BJ (cell line): ENCODE measurements around the gene FCGR2B. TPM values are rescaled to one million over a fixed set of nuclear protein-coding genes. Genes with fewer than 3 reads are reported as not detected.
"Not testable (repeated sequence)": the region's sequence is repeated elsewhere in the genome, so short reads cannot be mapped to it uniquely, and the experiment has no call there.

ENCODE experiments used
- CTCF ChIA-PET: fragments of 350-600 bp; formaldehyde crosslinking; extraction: SDS; loops from one replicate; lab custom pipeline; 2021; ENCODE audit warnings: antibody characterized with exemption, inconsistent platforms; lab: Yijun Ruan, JAX
- POLR2A ChIA-PET: fragments of 300-600 bp; sonication (Branson Sonifier 250); formaldehyde crosslinking; extraction: SDS; loops from one replicate; lab custom pipeline; 2021; ENCODE audit warnings: antibody characterized with exemption; lab: Charles Lee
- DNase-seq: peaks from one replicate; pipeline ENCODE4 v3.0.0-alpha.2; 2011; ENCODE audit warnings: low read depth
- H3K27me3 ChIP-seq: 2 replicates; pipeline ENCODE4 v1.6.0; 2011; ENCODE audit warnings: low read length; ENCODE audit not compliant: control insufficient read depth, insufficient read depth
- H3K36me3 ChIP-seq: 2 replicates; pipeline ENCODE4 v1.5.1; 2011; ENCODE audit warnings: low read length; ENCODE audit not compliant: control insufficient read depth, insufficient read depth
- H3K4me3 ChIP-seq: 2 replicates; pipeline ENCODE4 v1.5.1; 2011; ENCODE audit warnings: low read depth, mild to moderate bottlenecking, control low read depth, low read length
- polyA plus RNA-seq: library from polyadenylated mRNA; depleted of rRNA; stranded (reverse); fragments of >200 nt; gene quantifications from 2 replicates; pipeline ENCODE4 v1.2.3, GENCODE V29; 2011
- TF ChIP-seq, protein P1 (sequence below): IDR thresholded peaks from 2 replicates; pipeline ENCODE4 v1.5.1; 2011; ENCODE audit warnings: low read depth, mild to moderate bottlenecking, control low read depth, inconsistent platforms, low read length, moderate library complexity; ENCODE audit not compliant: insufficient read depth

The FCGR2B gene
- polyA plus RNA-seq, 1 experiment, result not detected

DNA sequence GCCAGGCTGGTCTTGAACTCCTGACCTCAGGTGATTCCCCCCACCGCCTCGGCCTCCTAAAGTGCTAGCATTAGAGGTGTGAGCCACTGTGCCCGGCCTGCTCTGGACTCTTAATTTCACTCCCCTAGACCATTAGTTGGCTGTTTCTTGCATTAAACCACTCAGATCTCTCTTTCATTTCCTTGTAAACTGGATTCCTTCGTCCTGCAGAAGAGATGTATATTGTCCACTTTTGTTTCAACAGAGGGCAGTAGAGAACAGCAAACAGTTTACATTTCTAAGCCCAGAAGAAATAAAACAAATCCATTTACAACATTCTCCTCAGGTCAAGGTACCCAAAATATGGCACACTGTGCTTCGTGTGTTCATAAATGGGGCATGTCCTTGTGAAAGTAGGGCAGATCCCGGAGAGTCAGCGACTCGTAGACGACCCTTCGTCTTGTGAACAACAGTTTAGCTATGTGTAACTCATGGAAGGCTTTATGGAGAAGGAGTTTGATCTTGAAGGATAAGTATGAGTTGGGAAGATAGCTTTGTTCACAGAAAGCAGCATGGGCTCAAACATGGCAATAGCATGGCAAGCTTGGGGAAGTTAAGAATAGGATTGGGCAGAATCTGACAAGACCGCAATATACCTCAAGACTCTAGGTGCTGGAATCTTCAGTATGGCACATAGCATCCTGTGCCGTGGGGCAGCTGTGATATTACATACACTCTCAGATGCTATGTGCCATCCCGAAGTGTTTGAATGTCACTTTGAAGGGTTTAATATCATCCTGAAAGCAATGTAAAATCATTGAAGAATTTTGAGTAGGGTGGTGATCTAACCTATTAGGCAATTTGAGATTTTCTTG lies 15.2 kb upstream of the FCGR2B start:
- H3K36me3 ChIP-seq, H3K27me3 ChIP-seq, H3K4me3 ChIP-seq, POLR2A ChIA-PET, DNase-seq: not testable (repeated sequence)
- CTCF ChIA-PET, result interaction anchor here (0.6 to 2.1 kb wide), 6 partner anchors 44 to 390 kb away, joined by 3 to 41 read pairs (median 4); partner anchors contain the start of gene DUSP12
- TF ChIP-seq, protein P1, sequence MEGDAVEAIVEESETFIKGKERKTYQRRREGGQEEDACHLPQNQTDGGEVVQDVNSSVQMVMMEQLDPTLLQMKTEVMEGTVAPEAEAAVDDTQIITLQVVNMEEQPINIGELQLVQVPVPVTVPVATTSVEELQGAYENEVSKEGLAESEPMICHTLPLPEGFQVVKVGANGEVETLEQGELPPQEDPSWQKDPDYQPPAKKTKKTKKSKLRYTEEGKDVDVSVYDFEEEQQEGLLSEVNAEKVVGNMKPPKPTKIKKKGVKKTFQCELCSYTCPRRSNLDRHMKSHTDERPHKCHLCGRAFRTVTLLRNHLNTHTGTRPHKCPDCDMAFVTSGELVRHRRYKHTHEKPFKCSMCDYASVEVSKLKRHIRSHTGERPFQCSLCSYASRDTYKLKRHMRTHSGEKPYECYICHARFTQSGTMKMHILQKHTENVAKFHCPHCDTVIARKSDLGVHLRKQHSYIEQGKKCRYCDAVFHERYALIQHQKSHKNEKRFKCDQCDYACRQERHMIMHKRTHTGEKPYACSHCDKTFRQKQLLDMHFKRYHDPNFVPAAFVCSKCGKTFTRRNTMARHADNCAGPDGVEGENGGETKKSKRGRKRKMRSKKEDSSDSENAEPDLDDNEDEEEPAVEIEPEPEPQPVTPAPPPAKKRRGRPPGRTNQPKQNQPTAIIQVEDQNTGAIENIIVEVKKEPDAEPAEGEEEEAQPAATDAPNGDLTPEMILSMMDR, result peak; percentile 48

DNA sequence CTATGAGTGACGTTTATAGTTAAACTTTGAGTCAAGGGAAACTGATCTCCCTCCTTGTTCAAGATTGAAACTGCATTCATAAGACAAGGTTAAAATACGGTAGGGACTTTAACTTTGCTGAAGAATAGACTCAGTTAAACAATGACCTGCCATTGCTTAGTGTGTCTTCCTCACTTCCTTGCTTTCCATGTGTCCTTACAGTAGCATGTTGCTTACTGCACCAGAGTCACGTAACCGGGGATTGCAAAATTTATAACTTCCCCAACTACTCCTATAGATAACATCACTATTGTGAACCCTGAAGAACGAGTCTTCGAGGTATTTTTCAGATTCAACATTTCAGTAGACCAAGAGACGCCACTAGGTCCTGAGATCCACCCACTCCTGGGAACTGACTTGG lies 9.4 kb upstream of the FCGR2B start:
- H3K36me3 ChIP-seq, H3K27me3 ChIP-seq, H3K4me3 ChIP-seq, DNase-seq, CTCF ChIA-PET, POLR2A ChIA-PET: not testable (repeated sequence)

DNA sequence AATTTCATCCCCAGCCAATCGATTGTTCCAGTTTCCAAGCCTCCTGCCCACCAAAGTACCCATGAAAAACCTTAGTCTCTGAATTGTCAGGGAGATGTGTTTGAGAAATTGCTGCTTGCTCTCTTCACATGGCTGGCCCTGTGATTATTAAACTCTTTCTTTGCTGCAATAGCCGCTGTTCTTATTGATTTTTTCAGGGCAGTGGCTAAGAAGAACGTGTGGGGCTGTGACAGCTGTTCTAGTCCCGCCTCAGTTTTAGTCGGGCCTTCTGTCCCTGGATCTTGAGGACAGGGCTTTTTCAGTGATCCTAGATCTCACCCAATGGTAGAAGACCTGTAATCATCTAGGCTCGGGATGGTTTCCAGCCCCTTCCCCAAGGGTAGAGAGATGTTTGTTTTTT lies 9.0 kb upstream of the FCGR2B start:
- H3K36me3 ChIP-seq, DNase-seq, POLR2A ChIA-PET, H3K4me3 ChIP-seq, H3K27me3 ChIP-seq, CTCF ChIA-PET: not testable (repeated sequence)

DNA sequence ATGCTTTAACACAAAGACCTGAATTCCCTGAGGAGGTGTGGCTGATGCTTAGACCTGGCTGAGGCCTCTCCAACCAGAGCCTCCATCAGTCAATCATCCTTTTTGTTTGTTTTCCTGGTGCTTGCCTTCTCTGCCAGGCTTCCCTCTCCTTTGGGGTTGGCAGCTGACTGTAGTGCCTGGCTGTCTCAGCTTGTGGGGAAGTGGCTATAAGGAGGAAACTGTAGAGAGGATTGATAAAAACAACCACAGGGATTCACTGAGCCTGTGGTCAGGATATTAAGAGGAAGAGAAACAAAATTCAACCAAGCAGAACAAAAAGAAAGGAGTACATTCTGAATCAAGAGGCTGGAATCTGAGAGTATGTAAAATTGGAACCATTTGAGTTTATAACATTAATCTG lies 4.4 kb upstream of the FCGR2B start:
- H3K4me3 ChIP-seq, H3K36me3 ChIP-seq, H3K27me3 ChIP-seq, POLR2A ChIA-PET, DNase-seq, CTCF ChIA-PET: not testable (repeated sequence)

DNA sequence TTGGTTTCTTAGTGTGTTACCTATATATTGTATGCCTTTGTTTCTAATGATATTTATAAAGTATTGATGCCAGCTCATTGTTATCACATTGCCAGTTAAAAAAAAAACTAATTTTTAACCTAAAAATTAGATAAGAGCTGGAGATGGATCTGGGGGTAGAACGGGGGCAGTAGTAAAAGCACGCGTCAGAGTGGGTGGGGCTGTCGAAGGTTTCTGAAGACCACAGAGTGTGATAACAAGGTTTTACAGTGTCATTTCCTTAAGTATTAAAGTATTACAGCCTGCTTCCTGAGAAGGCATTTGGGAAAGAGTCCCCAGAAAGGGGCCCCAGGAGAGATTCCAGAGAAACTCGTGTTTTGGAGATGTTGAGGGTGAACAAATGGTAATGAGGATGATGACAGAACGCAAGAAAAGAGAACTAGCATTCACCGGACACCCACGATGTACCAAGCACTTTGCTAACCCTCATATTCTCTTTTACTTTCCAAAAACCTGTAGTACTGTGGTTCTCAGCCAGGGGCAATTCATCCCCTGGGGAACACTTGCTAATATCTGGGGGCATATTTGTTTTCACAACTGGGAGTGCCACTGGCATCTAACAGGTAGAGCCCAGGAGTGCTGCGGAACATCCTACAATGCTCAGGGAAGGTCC lies 1.2 kb upstream of the FCGR2B start:
- H3K4me3 ChIP-seq, POLR2A ChIA-PET, DNase-seq, H3K27me3 ChIP-seq, CTCF ChIA-PET, H3K36me3 ChIP-seq: not testable (repeated sequence)

DNA sequence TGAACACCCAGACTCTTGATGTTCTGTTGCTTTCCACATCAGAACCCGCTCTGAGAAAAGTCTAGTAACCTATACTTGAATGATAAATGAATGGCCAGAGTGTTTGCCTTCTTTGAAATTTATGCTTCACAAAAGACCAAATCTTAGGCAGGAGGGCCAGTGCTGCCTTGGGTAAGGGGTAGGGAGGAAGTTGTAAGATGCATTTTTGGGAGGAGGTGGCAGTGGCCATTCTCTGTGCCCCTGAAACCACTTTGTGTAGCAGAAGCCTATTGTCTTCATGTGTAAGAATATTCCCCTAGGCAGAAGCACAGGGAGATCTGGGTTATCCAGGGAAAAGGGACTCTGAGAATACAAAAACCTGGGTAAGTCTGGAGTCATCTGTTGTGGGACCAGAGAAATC lies 626 bp downstream of the FCGR2B start:
- CTCF ChIA-PET, H3K36me3 ChIP-seq, POLR2A ChIA-PET, DNase-seq, H3K4me3 ChIP-seq, H3K27me3 ChIP-seq: not testable (repeated sequence)

DNA sequence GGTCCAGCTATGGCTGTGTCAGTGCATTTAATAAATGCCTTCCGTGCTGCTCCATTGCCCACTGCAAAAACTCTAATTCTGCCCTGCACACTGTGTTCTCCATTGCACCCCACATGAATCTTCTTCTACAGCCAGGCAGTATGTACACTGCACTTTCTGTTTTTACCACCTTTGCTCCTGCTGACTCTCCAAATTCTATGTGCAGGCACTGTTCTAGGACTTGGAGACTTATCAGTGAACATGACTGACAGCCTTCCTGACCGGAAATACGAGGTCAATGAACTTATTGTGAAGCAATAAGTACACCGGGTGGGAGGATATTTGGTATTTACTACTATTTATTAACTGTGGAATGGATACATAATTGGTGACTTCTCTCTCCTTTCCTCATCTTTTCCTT lies 1.7 kb downstream of the FCGR2B start:
- H3K4me3 ChIP-seq, H3K36me3 ChIP-seq, POLR2A ChIA-PET, DNase-seq, CTCF ChIA-PET, H3K27me3 ChIP-seq: not testable (repeated sequence)

DNA sequence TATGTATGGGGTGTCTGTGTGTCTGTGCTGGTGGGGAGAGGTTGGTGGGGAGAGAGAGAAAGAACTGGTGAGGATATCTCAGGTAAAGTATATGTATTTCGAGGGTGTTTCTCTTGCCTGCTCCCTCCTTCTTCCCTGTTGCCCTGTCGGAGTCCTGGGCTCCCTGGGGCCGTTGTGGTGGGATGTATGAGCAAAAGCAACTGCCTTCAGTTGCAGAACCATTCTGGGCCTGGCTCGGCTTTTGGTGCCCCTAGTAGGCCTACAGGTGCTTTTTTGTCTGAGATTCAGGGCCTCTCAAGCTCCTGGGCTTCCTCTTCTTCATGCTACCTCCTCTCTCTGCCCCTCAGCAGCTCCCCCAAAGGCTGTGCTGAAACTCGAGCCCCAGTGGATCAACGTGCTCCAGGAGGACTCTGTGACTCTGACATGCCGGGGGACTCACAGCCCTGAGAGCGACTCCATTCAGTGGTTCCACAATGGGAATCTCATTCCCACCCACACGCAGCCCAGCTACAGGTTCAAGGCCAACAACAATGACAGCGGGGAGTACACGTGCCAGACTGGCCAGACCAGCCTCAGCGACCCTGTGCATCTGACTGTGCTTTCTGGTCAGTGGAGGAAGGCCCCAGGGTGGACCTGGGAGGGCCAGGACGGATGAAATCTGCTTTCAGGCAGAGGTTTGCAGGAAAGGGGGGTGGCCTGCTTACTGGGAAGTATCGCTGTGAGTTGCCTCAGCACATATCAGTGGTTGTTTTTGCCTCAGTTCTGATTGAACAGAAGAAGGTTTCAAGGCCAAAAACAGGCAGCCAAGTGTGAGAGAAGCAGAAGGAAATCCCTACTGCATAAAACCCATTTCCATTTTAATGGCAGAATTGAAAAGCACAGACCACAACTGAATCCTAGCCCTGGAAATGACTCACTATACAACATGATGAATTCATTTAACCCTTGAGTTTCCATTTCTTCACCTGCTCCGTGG lies 8.4 kb downstream of the FCGR2B start:
- POLR2A ChIA-PET, DNase-seq, H3K4me3 ChIP-seq, H3K36me3 ChIP-seq, CTCF ChIA-PET, H3K27me3 ChIP-seq: not testable (repeated sequence)

DNA sequence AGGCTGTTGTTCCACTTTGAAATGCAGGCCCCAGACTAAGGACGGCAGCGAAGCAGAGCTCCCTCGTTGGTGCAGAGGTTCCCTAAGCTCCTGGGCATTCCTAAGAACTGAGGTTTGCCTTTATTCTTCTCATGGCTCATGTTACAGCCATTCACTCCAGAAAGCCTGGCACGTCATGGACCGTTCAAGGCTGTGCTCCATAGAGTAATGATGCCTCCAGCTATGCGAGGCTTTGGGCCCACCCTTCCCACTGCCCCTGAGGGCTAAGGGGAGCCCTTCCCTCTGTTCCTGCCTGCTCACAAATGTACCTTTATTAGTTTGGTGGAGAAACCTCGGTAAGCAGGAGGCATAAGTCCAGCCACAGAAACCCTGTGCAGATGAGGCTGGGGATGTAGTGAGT lies 10.5 kb downstream of the FCGR2B start:
- H3K36me3 ChIP-seq, POLR2A ChIA-PET, DNase-seq, H3K27me3 ChIP-seq, CTCF ChIA-PET, H3K4me3 ChIP-seq: not testable (repeated sequence)

DNA sequence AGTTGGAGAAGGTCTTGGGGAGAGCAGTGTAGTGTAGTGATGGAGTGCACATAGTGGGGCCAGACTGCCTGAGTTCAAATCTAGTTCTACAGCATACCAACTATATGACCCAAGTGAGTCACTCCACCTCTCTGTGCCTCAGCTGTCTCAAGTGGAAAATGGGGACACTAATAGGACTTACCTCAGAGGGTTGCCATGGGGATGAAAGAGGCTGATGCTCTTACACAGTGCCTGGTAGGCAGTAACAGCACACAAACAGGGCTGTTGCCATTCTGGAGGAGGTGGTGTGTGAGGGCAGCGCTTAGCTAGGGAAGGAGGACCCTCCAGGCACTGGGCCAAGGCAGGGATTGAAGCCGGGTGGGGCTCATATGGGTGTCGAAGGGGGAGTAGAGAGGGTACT lies 11.5 kb downstream of the FCGR2B start:
- H3K4me3 ChIP-seq, H3K36me3 ChIP-seq, DNase-seq, CTCF ChIA-PET, POLR2A ChIA-PET, H3K27me3 ChIP-seq: not testable (repeated sequence)

DNA sequence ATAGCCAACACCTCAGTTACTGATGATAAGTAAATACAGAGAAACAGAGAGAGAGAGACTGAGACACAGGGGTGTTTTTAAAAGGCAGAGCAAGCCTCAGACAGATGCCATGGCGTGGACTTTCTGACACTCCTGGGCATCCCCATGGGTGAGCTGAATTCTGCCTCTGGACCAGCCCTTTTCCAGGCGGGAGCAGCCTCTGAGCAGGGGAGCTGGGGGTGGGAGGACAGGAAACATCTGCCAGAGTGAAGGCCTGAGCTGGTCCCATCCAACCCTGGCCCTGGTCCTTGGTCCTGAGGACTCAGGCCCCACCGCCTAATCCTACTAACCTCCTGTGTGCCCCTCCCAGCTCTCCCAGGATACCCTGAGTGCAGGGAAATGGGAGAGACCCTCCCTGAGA lies 12.0 kb downstream of the FCGR2B start:
- DNase-seq, CTCF ChIA-PET, H3K4me3 ChIP-seq, H3K36me3 ChIP-seq, POLR2A ChIA-PET, H3K27me3 ChIP-seq: not testable (repeated sequence)
